HG03457 (cell line): ENCODE data around the gene SPANXA1.
"Not testable (repeated sequence)": the region's sequence is repeated elsewhere in the genome, so short reads cannot be mapped to it uniquely, and the experiment has no call there.

Experiments used
- ATAC-seq: cut with Tn5 transposase; IDR thresholded peaks from one replicate; pipeline ENCODE4 v1.9.1; 2021; ENCODE audit warnings: moderate number of reproducible peaks; ENCODE audit not compliant: unreplicated experiment

Gene SPANXA1

GRCh38 chrX:141584638-141585037 lies at the start of gene SPANXA1:
TSS of gene SPANXA1 (minus strand) at chrX:141584738. CDS start at chrX:141584678, 60 bp downstream.
- ATAC-seq, result not testable (repeated sequence)

GRCh38 chrX:141632124-141632523 lies 47.6 kb upstream of the SPANXA1 start:
- no peak for ATAC-seq

GRCh38 chrX:141619336-141619735 lies 34.8 kb upstream of the SPANXA1 start:
- no peak for ATAC-seq

- ATAC-seq, result no peak
Measured at GRCh38 chrX:141609111-141609510, 24.6 kb upstream of the SPANXA1 start.

- ATAC-seq, result not testable (repeated sequence)
Measured at GRCh38 chrX:141589408-141589807, 4.9 kb upstream of the SPANXA1 start, which contains the start of gene SPANXA2. TSS of gene SPANXA2 (plus strand) at chrX:141589708. CDS start at chrX:141589768, 60 bp downstream.

GRCh38 chrX:141542551-141542950 lies 42.0 kb downstream of the SPANXA1 start:
- ATAC-seq, result not testable (repeated sequence)
